ENCODE data around the gene PACRG. TPM values are rescaled to one million over a fixed set of nuclear protein-coding genes. Genes with fewer than 3 reads are reported as not detected.

Gene PACRG
- total and polyA plus RNA-seq, 2 donors (not counting 3 experiments of a cell fraction or from before 2014, with no cell fraction given), result 0.08 TPM; not detected in 1

- dilution Hi-C loops (cut with MboI; ENCODE audit: extremely low pct_ligation_motif_present, low sequenced_read_pairs), result no loop called here
- H3K9ac ChIP-seq (replicated peaks; ENCODE audit: extremely low read depth, insufficient read depth, low read length), result no peak overlapping the region
- no peak overlapping the region for H3K4me3 ChIP-seq (replicated peaks in 1 of 3; ENCODE audit: insufficient read depth in 1 of 3, low read depth in 1 of 3, low read length in 3 of 3)
- no peaks in the 10 kb centered on the region for H3K9me3 ChIP-seq (replicated peaks; ENCODE audit: control insufficient read depth, insufficient read depth, low read length)
- H3K4me1 ChIP-seq (ENCODE audit: control insufficient read depth, extremely low read depth, insufficient read depth, low read length), result no peaks in the 10 kb centered on the region
- BruUV-seq (replicated peaks), result no TSS peak
- no peaks in the 10 kb centered on the region for H3K9me1 ChIP-seq (replicated peaks; ENCODE audit: control insufficient read depth, extremely low read depth, insufficient read depth, low read length)
- ChIA-PET POLR2A (no interaction called here), CTCF (interaction anchor here (1.1 to 1.2 kb wide), 2 partner anchors 12 to 16 kb away, joined by 3 read pairs; no protein-coding TSS in a partner anchor)
- no peak for DNase-seq (ENCODE audit: low read depth, low spot score)
- no peak overlapping the region for H3K27ac ChIP-seq (ENCODE audit: insufficient read depth, low read depth, low read length)
- H3K79me2 ChIP-seq (ENCODE audit: control insufficient read depth, insufficient read depth, low read length), result no peaks in the 10 kb centered on the region
- no peaks in the 10 kb centered on the region for H4K20me1 ChIP-seq (replicated peaks; ENCODE audit: control insufficient read depth, extremely low read depth, insufficient read depth, low read length)
- TF ChIP-seq FOS (IDR thresholded peaks at IDR 0.05; ENCODE audit: borderline replicate concordance, insufficient read depth, low read length) (no peak), POLR2AphosphoS5 (IDR thresholded peaks at IDR 0.05; ENCODE audit: insufficient read depth, low read depth, low read length) (no peak), GATA2 (IDR thresholded peaks at IDR 0.05; ENCODE audit: insufficient read depth, insufficient read length, low read depth, low read length) (no peak), POLR2A (IDR thresholded peaks at IDR 0.05; ENCODE audit: low read depth, low read length) (no peak), EZH2 (IDR thresholded peaks at IDR 0.05; ENCODE audit: borderline replicate concordance, low read depth, low read length, severe bottlenecking) (no peak), CTCF (IDR thresholded peaks at IDR 0.05; ENCODE audit: extremely low read depth in 1 of 2, insufficient read depth in 1 of 2, low read depth in 1 of 2, low read length in 2 of 2) (no peak), MYC (IDR thresholded peaks at IDR 0.05; ENCODE audit: low read depth, low read length) (no peak), JUN (IDR thresholded peaks at IDR 0.05; ENCODE audit: borderline replicate concordance, insufficient read depth, insufficient read length, low read depth) (no peak)
- TF ChIP-seq, protein P1, sequence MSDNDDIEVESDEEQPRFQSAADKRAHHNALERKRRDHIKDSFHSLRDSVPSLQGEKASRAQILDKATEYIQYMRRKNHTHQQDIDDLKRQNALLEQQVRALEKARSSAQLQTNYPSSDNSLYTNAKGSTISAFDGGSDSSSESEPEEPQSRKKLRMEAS (IDR thresholded peaks at IDR 0.05; ENCODE audit: insufficient read depth, insufficient read length), result no peak
- H3K36me3 ChIP-seq (ENCODE audit: control insufficient read depth in 2 of 2, extremely low read depth in 1 of 2, insufficient read depth in 2 of 2, low read length in 2 of 2), result no peaks in the 10 kb centered on the region
- peaks cover 2 to 3% of the 10 kb centered on the region in 2 experiments for H3K27me3 ChIP-seq (ENCODE audit: control insufficient read depth in 2 of 2, insufficient read depth in 2 of 2, low read length in 2 of 2)
- intact Hi-C loops (cut with micrococcal nuclease), result no loop called here
- H2AFZ ChIP-seq (ENCODE audit: low read depth, low read length), result no peak overlapping the region
- FAIRE-seq, result no peak
- no peak overlapping the region for H3K4me2 ChIP-seq (ENCODE audit: insufficient read depth, low read length)
Observed at GRCh38 chr6:163232015-163232523, 504.3 kb downstream of the PACRG start.
